ENCODE measurements around the gene EZH1. TPM values are rescaled to one million over a fixed set of nuclear protein-coding genes. Genes with fewer than 3 reads are reported as not detected.

Gene EZH1
- total RNA-seq, 1 experiment from 2014 or later, result 22.4 TPM

GRCh38 chr17:42675965-42676423 lies 68.8 kb downstream of the EZH1 start:
- ChIA-PET POLR2A (interaction anchor here (0.6 to 2.3 kb wide), 5 partner anchors 17 to 160 kb away, joined by 4 to 8 read pairs (median 5); partner anchors contain the start of genes PSMC3IP, RETREG3, TUBG1 and TUBG2), CTCF (interaction anchor here (0.6 to 6.5 kb wide), 9 partner anchors 17 to 127 kb away, joined by 3 to 122 read pairs (median 5); partner anchors contain the start of genes CNTD1, COA3, PSMC3IP and RETREG3)
- H3K4me1 Mint-ChIP-seq, result peaks cover 39% of the 10 kb centered on the region
- H3K27ac Mint-ChIP-seq, result no peak overlapping the region
- H3K4me3 Mint-ChIP-seq, result peak overlapping the region; percentile 79
- H3K27me3 Mint-ChIP-seq (ENCODE audit: low read depth), result peaks cover 5% of the 10 kb centered on the region
- peak; percentile 49 for DNase-seq (ENCODE audit: low spot score)
- H3K36me3 Mint-ChIP-seq, result peaks cover 3% of the 10 kb centered on the region; the same call in 1 of the 2 replicates
- ATAC-seq, result no peak
- H3K9me3 Mint-ChIP-seq, result no peaks in the 10 kb centered on the region
- TF ChIP-seq ZNF317 (CRISPR knock-in tag; IDR thresholded peaks at IDR 0.05; ENCODE audit: borderline replicate concordance, low read depth) (no peak), HMGA2 (CRISPR knock-in tag; IDR thresholded peaks at IDR 0.05) (no peak), ATF3 (CRISPR knock-in tag; conservative IDR thresholded peaks at IDR 0.05) (no peak), NFE2L1 (CRISPR knock-in tag; IDR thresholded peaks at IDR 0.05) (no peak), TCF7 (CRISPR knock-in tag; IDR thresholded peaks at IDR 0.05; ENCODE audit: low read depth) (no peak), GTF2I (CRISPR knock-in tag; conservative IDR thresholded peaks at IDR 0.05) (no peak), ZNF281 (CRISPR knock-in tag; IDR thresholded peaks at IDR 0.05) (0 out of 2 replicates have a peak, but pooled peaks have one; percentile 34), GABPB1 (CRISPR knock-in tag; IDR thresholded peaks at IDR 0.05) (no peak), ZNF512 (CRISPR knock-in tag; IDR thresholded peaks at IDR 0.05; ENCODE audit: borderline replicate concordance) (no peak), RORB (CRISPR knock-in tag; IDR thresholded peaks at IDR 0.05) (no peak), FOXP1 (CRISPR knock-in tag; IDR thresholded peaks at IDR 0.05; ENCODE audit: borderline replicate concordance) (no peak; the same call in 1 of the 2 replicates), JAZF1 (CRISPR knock-in tag; IDR thresholded peaks at IDR 0.05) (no peak), PRDM15 (CRISPR knock-in tag; IDR thresholded peaks at IDR 0.05) (no peak), SMAD3 (CRISPR knock-in tag; IDR thresholded peaks at IDR 0.05; ENCODE audit: borderline replicate concordance) (0 out of 2 replicates have a peak, but pooled peaks have one; percentile 47), ZNF121 (CRISPR knock-in tag; IDR thresholded peaks at IDR 0.05) (no peak), ZNF219 (CRISPR knock-in tag; IDR thresholded peaks at IDR 0.05; ENCODE audit: borderline replicate concordance) (no peak)
- TF ChIP-seq, protein P1, sequence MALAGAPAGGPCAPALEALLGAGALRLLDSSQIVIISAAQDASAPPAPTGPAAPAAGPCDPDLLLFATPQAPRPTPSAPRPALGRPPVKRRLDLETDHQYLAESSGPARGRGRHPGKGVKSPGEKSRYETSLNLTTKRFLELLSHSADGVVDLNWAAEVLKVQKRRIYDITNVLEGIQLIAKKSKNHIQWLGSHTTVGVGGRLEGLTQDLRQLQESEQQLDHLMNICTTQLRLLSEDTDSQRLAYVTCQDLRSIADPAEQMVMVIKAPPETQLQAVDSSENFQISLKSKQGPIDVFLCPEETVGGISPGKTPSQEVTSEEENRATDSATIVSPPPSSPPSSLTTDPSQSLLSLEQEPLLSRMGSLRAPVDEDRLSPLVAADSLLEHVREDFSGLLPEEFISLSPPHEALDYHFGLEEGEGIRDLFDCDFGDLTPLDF (CRISPR knock-in tag; IDR thresholded peaks at IDR 0.05), result no peak
- TF ChIP-seq, protein P2, sequence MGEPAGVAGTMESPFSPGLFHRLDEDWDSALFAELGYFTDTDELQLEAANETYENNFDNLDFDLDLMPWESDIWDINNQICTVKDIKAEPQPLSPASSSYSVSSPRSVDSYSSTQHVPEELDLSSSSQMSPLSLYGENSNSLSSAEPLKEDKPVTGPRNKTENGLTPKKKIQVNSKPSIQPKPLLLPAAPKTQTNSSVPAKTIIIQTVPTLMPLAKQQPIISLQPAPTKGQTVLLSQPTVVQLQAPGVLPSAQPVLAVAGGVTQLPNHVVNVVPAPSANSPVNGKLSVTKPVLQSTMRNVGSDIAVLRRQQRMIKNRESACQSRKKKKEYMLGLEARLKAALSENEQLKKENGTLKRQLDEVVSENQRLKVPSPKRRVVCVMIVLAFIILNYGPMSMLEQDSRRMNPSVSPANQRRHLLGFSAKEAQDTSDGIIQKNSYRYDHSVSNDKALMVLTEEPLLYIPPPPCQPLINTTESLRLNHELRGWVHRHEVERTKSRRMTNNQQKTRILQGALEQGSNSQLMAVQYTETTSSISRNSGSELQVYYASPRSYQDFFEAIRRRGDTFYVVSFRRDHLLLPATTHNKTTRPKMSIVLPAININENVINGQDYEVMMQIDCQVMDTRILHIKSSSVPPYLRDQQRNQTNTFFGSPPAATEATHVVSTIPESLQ (CRISPR knock-in tag; IDR thresholded peaks at IDR 0.05), result no peak
- TF ChIP-seq, protein P3, sequence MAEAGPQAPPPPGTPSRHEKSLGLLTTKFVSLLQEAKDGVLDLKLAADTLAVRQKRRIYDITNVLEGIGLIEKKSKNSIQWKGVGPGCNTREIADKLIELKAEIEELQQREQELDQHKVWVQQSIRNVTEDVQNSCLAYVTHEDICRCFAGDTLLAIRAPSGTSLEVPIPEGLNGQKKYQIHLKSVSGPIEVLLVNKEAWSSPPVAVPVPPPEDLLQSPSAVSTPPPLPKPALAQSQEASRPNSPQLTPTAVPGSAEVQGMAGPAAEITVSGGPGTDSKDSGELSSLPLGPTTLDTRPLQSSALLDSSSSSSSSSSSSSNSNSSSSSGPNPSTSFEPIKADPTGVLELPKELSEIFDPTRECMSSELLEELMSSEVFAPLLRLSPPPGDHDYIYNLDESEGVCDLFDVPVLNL (CRISPR knock-in tag; IDR thresholded peaks at IDR 0.05; ENCODE audit: borderline replicate concordance, low read depth), result no peak
- TF ChIP-seq, protein P4, sequence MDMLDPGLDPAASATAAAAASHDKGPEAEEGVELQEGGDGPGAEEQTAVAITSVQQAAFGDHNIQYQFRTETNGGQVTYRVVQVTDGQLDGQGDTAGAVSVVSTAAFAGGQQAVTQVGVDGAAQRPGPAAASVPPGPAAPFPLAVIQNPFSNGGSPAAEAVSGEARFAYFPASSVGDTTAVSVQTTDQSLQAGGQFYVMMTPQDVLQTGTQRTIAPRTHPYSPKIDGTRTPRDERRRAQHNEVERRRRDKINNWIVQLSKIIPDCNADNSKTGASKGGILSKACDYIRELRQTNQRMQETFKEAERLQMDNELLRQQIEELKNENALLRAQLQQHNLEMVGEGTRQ (CRISPR knock-in tag; IDR thresholded peaks at IDR 0.05), result no peak

Measured in WTC11 (cell line).